GM18858 (cell line): Measurements from ENCODE around the gene ZDHHC14.

Experiments used
- ATAC-seq: cut with Tn5 transposase; IDR thresholded peaks from one replicate; pipeline ENCODE4 v1.9.1; 2021; ENCODE audit not compliant: unreplicated experiment

ZDHHC14 gene

GRCh38 chr6:157613011-157613522, 232.1 kb downstream of the ZDHHC14 start:
- no peak for ATAC-seq

GRCh38 chr6:157614026-157614568, 233.1 kb downstream of the ZDHHC14 start:
- no peak for ATAC-seq

GRCh38 chr6:157615420-157615769, 234.4 kb downstream of the ZDHHC14 start:
- no peak for ATAC-seq

GRCh38 chr6:157615951-157616350, 235.0 kb downstream of the ZDHHC14 start:
- ATAC-seq, result no peak

GRCh38 chr6:157620944-157621343, 240.0 kb downstream of the ZDHHC14 start:
- no peak for ATAC-seq

GRCh38 chr6:157621406-157621805, 240.4 kb downstream of the ZDHHC14 start:
- no peak for ATAC-seq

GRCh38 chr6:157622427-157622826, 241.4 kb downstream of the ZDHHC14 start:
- ATAC-seq, result no peak

GRCh38 chr6:157625111-157625510, 244.1 kb downstream of the ZDHHC14 start:
- ATAC-seq, result no peak

GRCh38 chr6:157625764-157626163, 244.8 kb downstream of the ZDHHC14 start:
- ATAC-seq, result no peak

- no peak for ATAC-seq
Measured at GRCh38 chr6:157627195-157627966, 246.4 kb downstream of the ZDHHC14 start.

- no peak for ATAC-seq
Measured at GRCh38 chr6:157628463-157628862, 247.5 kb downstream of the ZDHHC14 start.

- no peak for ATAC-seq
Measured at GRCh38 chr6:157629220-157629619, 248.2 kb downstream of the ZDHHC14 start.

GRCh38 chr6:157630463-157631080, 249.6 kb downstream of the ZDHHC14 start:
- no peak for ATAC-seq

- ATAC-seq, result no peak
Measured at GRCh38 chr6:157631412-157631811, 250.4 kb downstream of the ZDHHC14 start.

- ATAC-seq, result no peak
Measured at GRCh38 chr6:157631838-157632614, 251.0 kb downstream of the ZDHHC14 start.

GRCh38 chr6:157632821-157633220, 251.8 kb downstream of the ZDHHC14 start:
- no peak for ATAC-seq

- no peak for ATAC-seq
Measured at GRCh38 chr6:157634546-157634945, 253.6 kb downstream of the ZDHHC14 start.

- ATAC-seq, result no peak
Measured at GRCh38 chr6:157635388-157636244, 254.6 kb downstream of the ZDHHC14 start.

- no peak for ATAC-seq
Measured at GRCh38 chr6:157637516-157637915, 256.5 kb downstream of the ZDHHC14 start.

- ATAC-seq, result no peak
Measured at GRCh38 chr6:157637941-157638662, 257.1 kb downstream of the ZDHHC14 start.
